Left renal cortex interstitium (tissue), 4 donors: Measurements from ENCODE around the gene HRK. TPM values are rescaled to one million over a fixed set of nuclear protein-coding genes. Genes with fewer than 3 reads are reported as not detected.

Source experiments
- DNase-seq, 4 donors: peaks; one replicate each; pipeline ENCODE4 v3.0.0-alpha.2; 2013; ENCODE audit warnings: low read depth in 4 of 4, low spot score in 2 of 4, missing footprints in 1 of 4
- polyA plus RNA-seq, 4 donors: library from polyadenylated mRNA; unstranded; fragments of 120-200 nt; gene quantifications; one replicate each; pipeline ENCODE4 v1.2.1, GENCODE V29; 2013; ENCODE audit not compliant: insufficient read length in 4 of 4

HRK gene
- polyA plus RNA-seq, 4 donors = 0.38 to 0.57 (median 0.48) TPM

- DNase-seq = no peak
These were observed 6.8 kb downstream of the HRK start for GRCh38 chr12:116874324-116874995.

- no peak for DNase-seq
These were observed 10.9 kb downstream of the HRK start for GRCh38 chr12:116870306-116870705.

- no peak for DNase-seq
These were observed 13.7 kb downstream of the HRK start for GRCh38 chr12:116867523-116867922.

GRCh38 chr12:116864371-116865160 is 16.7 kb downstream of the HRK start:
- DNase-seq = no peak

GRCh38 chr12:116863275-116863767 is 17.9 kb downstream of the HRK start:
- no peak for DNase-seq

GRCh38 chr12:116862167-116862566 is 19.1 kb downstream of the HRK start:
- no peak for DNase-seq

- no peak for DNase-seq
These were observed 19.9 kb downstream of the HRK start for GRCh38 chr12:116861320-116861719.

- DNase-seq = no peak
These were observed 21.0 kb downstream of the HRK start for GRCh38 chr12:116860263-116860662.

- no peak for DNase-seq
These were observed 22.2 kb downstream of the HRK start for GRCh38 chr12:116859079-116859478.

GRCh38 chr12:116856729-116857128 is 24.5 kb downstream of the HRK start:
- DNase-seq = no peak

- no peak for DNase-seq
These were observed 25.3 kb downstream of the HRK start for GRCh38 chr12:116855744-116856470.

- DNase-seq = no peak
These were observed 27.7 kb downstream of the HRK start for GRCh38 chr12:116853507-116853906.

- DNase-seq = no peak
These were observed 28.9 kb downstream of the HRK start for GRCh38 chr12:116852303-116852702.

GRCh38 chr12:116849216-116849615 is 32.0 kb downstream of the HRK start:
- no peak for DNase-seq

- DNase-seq = no peak
These were observed 38.2 kb downstream of the HRK start for GRCh38 chr12:116843085-116843484.

- no peak for DNase-seq
These were observed 41.9 kb downstream of the HRK start for GRCh38 chr12:116839287-116839830.

GRCh38 chr12:116838365-116838764 is 42.9 kb downstream of the HRK start:
- DNase-seq = no peak

- no peak for DNase-seq
These were observed 44.1 kb downstream of the HRK start for GRCh38 chr12:116837097-116837496.

- no peak for DNase-seq
These were observed 45.8 kb downstream of the HRK start for GRCh38 chr12:116835484-116835883.

GRCh38 chr12:116833474-116833873 is 47.8 kb downstream of the HRK start:
- no peak for DNase-seq

GRCh38 chr12:116832353-116832752 is 48.9 kb downstream of the HRK start:
- DNase-seq = no peak
